Hematopoietic multipotent progenitor cell treated with erythropoietin and hydrocortisone succinate and interleukin-3 and kit ligand, for 15 days (in vitro differentiated cells): Measurements from ENCODE around the gene RALGPS1.

ENCODE experiments used
- DNase-seq: peaks from one replicate; pipeline ENCODE4 v3.0.0-alpha.2; 2015; ENCODE audit warnings: low spot score

Gene RALGPS1

DNA sequence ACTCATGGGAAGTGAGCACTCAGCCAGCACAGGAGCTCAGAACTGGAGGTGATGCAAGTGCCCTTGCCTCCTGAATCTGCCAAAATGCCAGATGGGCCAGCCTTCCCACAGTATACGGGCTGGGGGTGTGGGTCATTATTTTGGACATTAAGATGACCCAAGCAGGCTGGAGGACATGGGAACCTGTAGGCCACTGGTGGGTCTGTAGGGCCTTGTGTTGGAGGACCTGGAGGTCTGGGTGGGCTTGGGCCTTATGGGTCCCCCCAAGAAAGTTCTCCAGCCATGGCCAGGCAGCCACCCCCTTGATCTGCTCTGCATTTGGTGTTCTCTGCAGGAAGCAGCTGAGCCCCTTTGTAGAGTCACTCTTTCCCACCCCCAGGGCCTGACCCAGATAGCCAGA, 278.9 kb downstream of the RALGPS1 start:
- no peak for DNase-seq

DNA sequence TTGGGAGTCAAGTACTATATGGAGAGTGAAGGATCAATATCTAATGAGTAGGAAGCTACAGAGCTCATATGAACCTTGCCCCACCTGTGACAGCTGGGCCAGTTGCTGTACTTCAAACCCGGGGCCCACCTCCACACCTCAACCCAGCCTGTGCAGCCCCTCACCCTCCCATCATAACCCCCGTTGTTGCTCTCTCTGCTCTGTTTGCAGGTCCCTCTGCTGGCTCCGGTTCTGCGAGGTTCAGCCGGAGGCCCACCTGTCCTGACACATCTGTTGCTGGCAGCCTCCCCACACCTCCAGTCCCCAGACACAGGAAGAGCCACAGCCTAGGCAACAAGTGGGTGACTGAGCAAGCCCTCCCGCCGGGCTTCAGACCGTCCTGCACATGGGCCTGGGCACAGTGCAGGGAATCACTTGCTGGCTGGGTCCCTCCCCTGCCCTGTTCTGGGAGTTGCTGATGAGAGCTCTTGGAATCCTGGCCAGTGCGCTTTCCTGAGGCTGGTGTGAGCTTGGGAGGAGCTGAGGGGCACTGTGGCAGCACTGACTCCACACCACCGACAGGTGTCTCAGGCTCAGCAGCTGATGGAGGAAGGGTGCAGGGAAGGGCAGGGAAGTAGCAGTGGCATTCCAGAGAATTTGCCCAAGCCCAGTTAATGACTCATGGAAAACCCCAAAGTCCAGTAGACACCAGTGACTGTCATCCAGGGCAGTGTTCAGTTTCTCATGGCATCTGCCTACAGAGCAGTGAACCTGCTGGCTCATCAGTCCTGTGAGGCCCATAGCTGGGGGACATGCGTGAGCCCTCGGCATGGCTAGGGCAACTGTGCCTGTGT, 280.5 kb downstream of the RALGPS1 start:
- DNase-seq: no peak

DNA sequence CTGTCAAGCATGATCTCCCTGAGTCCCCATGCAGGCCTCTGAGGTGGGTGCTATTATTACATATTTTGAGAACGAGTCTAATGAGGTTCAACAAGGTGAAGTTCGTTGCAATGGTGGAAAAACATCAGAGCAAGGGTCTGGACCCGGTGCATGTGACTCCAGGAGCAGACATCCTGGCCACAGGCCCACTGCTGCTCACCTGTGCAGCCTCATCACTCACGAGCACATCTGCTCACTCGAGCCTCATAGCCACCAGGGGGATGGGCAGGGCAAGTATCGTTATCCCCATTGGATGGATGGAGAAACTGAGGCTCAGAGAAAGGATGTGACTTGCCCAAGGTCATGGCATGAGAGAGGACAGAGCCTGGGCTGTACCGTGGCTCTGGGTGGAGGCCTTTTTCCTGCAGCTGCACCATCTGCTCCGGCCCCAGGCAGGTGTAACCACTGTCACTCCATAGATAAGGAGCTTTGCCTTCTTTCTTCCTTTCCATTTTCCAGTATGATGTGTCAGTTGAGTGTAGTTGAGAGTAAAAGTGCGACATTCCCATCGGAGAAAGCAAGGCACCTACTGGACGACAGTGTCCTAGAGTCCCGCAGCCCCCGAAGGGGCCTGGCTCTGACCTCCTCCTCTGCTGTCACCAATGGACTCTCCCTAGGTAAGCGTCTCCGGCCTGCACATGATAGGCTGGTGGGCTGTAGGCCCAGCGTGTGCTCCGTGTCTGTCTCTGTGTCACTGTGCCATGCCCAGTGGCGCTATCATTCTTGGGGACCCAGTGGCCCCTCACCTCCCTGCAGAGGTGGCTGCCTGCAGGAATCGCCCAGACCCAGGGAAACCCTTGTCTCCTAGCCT, 281.6 kb downstream of the RALGPS1 start:
- DNase-seq: no peak

DNA sequence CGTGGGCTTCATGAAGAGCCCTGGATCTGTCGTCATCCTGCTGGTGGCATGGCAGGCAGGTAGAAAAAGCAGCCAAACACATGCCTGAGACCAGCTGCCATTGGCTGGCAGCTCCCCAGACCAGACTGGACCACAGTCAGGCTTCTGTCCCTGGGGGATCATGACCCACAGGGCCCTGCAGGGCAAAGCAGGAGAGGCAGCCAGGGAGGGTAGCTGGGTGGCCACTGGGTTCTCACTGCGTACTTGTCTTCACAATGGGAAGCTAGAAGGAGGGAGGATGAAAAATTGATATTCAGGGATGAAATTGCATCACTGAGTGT, 282.2 kb downstream of the RALGPS1 start:
- DNase-seq: no peak

DNA sequence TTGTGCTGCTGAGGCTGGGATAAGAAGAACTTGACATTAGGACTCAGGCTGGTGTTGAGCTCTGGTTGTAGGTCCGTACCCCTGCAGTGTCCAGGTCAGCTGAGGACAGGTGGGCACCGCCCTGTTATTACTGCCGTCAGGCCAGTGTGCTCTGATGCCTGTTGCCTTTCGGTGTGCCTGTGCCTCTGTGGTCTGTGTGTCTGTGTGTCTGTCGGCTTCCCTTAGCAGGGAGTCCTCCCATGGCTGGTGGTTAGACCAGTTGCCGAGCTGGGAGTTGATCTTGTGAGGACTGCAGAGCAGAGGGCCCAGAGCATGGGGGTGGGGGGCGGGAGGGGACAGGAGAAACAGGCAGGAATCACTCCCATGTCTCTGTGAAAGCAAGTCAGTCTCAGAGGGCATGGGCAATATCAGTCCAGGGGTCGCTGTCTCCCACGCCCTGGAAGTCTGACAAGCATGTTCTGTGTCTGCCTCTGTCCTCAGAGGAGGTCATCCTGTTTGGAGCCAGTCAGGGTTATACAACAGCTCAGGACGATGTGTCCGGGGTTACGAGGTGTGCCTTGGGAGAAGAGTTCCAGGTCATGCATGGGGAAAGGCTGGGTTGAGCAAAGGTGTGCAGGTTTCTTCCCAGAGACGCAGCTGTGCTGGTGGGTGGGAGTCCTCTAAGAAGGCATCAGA, 282.7 kb downstream of the RALGPS1 start:
- no peak for DNase-seq

DNA sequence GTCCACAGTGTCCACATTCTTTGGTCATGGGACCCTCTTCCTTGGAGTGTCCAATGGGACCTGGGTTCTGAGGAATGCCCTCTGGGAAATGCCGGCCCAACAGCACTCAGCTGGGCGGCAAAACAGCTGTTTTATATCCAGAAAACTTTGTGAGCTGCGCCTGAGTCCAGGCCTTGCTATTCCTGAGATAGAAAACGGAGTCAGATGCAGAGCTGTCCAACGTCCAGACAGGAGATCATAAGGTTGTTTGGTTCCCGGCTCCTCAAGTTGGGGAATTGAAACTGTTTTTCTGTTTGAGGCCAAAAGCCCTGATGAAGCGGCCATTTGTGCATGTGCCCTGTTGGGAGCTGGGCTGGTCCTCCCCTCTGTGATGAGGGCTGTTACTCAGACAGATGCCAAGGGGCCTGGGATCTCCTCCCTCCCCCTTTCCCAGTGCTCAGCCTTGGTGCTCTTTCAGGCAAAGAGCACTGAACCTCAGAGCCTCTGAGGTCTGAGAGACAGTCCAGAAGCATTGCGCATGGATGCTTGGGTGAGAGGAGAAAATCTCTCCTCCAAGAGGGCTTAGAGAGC, 283.4 kb downstream of the RALGPS1 start:
- no peak for DNase-seq

DNA sequence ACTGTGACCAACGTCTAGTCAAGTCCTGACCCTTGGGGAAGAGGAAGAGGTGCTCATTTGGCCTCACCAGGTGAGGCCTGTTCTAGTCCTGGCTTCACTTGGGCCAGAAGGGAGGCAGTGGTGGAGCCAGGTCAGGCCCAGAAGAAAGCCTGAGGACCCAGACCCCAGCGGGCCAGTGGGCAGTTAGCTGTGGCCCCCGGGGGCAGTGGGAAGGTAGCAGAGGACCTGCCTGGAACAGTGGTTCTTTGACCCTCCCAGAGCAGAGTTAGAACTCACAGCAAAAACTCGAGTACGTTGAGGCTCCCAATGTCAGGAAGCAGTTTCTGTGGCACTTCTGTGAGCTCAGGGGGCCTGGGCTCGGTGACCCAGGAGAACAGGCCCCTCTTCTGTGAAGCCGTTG, 284.0 kb downstream of the RALGPS1 start:
- DNase-seq: no peak

DNA sequence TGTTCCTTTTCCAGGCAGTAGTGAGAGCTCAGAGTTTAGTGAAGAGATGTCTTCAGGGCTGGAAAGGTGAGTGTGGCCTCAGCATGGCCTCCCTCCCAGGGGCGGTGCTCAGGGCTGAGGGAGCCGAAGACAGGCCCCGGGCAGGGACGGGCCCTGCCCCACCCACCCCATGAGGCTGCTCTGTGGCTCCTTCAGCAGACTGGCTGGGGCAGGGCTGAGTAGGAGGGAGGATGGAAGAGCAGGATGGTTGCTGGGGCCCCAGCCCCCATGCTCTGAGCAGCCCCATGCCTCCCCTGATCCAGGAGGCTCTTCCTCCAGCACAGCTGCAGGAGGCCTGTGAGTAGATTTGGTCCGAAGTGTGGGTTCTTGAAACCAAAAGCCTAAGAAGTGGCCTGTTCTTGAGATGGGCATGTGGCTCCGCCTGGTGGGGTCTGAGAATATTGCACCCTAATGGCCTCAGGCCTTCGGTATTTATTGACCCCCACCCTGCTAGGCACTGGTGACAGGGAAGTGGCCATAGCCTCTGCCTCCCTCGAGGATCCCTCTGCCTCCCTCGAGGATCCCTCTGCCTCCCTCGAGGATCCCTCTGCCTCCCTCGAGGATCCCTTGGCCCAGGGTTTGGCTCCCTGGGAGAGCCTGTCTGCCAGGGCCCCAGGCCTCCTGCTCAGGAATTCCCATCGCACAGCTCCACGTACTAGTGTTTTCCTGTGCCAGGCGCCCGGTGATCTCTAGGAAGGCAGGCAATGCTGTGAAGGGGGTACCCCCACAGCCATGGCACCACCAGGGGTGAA, 284.6 kb downstream of the RALGPS1 start:
- peak; percentile 51 for DNase-seq

DNA sequence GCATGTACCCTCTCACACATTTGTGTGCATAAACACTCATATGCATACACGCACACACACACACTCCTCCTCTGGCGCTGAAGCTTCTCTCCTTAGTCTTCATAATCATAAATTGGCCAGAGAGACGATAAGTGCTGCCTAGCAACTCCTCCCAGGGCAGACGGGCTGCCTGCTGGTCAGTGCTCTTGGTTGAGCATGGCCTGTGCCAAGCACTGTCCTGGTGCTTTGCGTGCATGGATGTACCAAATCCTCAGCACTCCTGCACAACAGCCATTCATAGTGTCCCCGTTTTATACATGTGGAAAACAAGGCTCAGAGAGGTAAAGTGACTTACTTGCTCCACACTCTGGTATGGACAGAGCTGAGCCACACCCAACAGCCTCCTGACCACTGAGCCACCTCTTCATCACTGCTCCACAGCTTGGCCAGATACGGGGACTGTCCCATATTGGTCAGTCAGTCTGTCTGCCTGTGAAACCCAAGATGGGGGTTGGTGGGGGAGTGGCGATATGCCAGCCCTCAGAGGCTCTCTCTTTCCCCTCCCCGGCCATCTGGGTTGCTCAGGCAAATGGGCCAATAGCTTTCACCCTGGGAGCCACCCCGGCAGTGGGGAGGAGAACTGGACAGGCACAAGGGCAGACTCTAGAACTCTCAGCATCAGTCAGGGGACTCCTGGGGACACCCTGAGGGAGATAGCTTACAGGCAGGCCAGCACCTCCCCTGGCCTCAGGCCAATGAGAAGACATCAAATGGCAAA, 285.7 kb downstream of the RALGPS1 start:
- no peak for DNase-seq

DNA sequence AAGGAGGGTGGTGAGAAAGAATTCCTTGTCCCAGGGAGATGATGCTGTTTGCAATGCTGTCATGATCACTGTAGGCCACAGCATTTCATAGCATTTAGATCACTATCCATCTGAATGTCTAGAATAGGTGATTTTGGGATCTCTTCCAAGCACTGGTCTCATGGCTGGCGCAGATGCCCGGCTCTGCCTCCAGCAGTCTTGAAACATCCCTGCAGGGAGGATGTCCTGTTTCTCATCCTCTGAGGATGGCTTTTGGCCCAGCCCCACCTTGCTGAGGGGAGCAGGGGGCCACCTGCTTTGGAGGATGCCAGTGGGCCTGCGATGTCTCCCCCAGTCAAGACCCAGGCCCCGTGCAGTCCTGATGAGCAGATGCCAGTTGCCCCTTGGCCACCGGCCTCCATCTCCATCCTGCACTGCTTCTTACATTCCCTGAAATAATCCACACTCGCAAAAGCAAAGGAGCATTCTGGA, 286.5 kb downstream of the RALGPS1 start:
- DNase-seq: no peak

DNA sequence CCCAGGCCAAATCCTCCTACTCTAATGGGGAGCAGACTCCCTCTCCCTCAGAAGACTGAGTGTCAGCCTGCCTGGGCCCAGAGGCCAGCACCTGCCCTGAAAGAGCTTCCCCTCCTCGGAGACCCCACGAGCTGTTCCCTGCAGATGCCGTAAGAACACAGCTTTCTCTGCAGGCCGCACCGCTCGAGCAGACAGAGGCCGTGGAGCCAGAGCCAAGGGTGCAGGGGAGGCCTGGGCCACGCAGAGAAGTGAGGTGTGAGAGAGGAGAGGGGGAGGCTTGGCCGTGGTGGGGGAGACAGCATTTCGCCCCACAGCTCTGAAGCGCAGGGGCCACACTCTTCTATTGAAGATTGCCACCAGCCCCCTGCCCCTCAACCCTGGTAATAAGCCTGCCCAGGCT, 287.1 kb downstream of the RALGPS1 start:
- no peak for DNase-seq

DNA sequence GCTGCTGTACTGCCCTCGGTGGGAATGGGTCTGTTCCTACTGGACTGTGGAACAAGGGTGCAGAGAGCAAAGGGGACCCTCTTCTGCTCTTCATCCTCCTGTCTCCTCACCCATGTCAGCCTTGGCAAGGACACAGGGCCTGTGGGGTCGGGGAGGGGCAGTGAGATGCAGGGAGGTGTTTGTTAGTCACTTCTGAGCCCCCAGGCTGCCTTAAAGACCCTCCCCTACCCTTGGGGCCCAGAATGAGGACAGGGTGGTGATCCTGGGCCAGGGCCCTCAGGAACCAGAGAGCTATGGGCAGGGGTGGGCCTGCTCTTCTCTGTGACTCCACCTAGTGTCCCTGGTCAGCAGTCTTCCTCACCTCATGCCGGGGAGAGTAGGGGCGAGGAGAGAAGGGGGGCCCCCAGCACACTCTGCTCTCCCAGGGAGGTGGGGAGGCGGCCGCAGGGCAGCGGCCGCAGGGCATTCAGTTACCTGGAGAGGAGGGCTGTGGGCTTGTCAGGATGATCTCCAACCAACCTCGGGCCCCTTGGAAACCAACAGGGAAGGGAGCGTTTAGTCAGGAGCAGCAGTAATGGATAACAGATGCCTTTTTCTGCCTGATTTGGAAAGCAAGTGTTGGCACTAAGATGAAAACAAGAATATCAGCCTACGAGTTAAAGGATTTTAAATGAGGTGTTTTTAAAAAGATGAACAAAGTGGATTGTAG, 288.0 kb downstream of the RALGPS1 start:
- no peak for DNase-seq

DNA sequence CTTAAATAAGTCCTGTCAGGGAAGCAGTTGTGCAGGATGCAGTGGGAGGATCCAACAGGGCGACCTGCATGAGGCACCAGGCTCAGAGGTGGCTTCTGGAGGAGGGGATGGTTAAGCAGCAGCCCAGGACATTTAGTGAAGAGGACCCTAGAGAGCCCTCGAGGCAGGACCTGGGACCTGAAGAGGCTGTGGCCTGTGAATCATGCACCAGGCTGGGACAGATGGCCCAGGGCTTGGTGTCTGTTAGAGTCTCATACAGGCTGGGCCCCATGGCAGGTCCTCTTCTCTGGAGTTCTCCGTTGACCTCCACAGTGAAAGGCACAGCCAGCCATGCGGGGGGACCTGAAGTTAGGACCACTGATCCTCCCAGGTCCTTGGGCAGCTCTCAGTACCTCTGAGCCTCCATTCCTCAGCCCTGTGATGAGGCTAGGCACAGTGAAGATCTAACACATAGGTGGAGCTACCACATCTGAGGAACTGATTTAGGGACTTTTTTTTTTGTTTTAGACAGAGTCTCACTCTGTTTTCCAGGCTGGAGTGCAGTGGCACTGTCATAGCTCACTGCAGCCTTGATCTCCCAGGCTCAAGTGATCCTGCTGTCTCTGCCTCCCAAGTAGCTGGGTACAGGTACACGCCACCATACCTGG, 289.2 kb downstream of the RALGPS1 start:
- no peak for DNase-seq

DNA sequence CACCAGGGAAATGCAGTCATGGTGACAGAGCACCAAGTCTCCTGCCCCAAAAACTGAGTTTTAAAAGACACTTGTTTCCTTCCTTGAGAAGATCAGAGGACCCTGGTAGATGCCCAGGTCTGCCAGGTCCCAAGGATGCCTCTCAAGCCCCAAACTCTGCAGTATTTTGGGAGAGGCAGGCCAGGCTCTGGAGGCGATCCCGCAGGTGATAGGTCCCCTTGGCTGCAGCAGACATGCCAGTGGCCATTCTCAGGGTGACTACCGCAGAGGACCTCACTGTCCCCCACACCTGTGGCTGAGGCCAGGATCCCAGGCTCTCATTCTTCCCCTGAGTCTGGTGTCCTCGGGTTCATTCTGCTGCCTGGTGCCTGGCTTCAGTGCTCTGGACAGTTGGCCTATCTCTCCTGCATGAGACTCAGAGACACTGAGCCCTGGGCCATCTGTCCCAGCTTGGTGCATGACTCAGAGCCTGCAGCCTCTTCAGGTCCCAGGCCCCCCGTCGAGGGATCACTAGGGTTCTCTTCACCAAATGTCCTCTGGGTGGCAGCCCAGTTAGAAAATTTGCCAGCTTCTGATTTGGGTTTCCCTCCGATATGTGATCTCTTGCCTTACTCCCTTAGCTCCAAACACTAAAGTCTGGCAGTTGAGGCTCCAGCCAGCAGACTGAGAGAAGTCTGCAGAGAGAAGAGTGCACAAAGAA, 290.3 kb downstream of the RALGPS1 start:
- no peak for DNase-seq

DNA sequence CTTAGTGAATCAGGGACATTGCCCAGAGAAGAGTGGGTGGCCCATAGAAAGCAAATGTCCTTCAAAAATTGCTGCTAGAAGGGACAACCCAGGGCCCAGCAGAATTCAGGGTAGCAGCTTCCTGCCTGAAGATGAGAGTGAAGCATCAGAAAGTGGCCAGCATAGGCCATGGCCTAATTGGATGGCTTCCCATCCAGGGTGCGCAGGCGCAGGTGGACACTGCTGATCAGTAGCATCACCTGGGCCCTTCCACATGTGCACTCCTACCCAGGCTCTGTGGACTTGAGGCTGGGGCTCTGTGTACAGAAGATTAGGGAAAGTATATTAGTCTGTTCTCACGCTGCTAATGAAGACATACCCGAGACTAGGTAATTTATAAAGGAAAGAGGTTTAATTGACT, 291.4 kb downstream of the RALGPS1 start:
- no peak for DNase-seq

DNA sequence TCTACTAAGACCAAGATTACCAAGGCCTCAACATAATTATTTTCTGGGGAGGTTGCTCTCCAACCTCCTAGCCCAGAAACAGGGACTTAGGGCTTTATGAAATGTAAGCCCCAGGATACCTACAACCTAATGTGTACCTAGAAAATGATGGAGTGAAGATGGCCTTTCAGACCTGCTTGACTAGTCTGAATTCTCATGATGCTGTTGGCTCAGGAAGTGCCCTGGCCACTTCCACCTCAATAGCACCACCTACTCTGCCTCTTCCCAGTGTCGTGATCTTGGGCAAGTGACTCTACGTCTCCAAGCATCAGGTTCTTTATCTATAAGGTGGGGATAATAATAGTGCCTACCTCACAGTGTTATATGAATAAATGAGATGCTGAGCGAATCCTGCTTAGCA, 292.1 kb downstream of the RALGPS1 start:
- DNase-seq: no peak

DNA sequence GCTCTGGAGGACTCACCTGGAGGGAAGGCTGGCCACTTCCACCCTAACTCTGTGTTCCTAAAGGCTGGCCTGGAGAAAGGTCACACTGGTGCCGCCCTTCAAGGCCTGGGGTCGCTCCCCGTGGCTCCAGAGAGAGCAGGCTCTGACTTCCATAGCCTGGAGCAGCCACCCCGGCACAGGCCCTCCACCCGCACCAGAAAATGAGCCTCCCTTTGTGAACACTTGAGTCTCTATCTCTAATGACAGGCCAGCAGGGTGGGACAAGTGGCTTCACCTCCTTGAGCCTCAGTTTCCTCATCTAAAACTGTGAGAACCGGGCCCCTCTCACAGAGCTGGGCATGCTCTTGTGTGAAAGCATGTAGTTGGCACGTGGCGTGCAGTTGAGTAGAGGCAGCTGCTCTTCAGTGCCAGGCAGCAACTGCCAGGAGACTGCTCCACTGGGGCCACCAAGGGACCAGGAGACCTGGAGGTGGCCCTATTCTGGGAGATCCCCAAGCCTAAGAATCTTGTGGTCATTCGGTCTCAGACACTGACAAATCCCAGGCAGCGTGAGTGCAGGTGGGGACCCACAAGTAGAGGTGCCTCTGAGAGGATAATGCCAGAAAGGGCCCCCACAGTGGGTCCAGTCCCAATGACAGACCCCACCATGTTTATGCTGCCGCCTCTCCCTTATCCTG, 293.3 kb downstream of the RALGPS1 start:
- no peak for DNase-seq

DNA sequence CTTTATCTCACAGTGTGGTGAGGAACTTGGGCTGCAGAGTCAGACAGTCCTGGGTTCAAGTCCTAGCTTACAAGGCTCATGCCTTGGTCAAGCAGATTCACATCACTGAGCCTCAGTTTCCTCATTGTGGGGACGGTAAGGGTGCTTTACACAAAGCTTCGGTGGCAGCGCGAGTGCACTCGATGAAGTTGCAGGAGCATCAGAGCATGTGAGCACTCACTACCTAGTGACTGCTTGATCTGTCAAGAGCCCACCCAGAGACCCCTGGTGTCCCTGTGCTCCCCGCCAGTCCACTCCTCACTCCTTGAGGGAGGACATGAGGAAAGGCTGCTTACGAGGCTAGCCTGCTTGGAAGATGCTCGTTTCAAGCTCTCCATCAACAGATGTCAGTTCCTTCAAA, 293.8 kb downstream of the RALGPS1 start:
- DNase-seq: no peak

DNA sequence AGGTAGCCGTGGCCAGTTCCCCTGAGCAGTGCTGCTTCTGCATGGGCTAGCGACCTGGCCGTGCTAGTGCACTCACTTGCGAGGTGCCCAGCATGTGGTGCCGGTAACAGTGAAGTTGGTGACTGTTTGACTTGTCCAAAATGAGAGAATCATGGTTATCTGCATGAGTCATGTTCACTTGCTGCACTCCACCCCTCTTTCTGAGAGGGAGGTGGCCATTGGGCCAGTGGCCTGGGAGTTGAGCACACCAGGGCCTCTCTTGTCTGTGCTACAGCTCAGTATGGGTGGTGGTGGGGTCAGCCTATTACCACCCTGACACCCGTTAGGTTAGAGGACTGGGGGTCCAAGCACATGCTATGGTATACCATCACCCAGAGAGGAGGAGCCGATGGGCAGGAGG, 294.6 kb downstream of the RALGPS1 start:
- no peak for DNase-seq
